ENCODE data around the gene PEG3. TPM values are rescaled to one million over a fixed set of nuclear protein-coding genes. Genes with fewer than 3 reads are reported as not detected.
"Not testable (repeated sequence)": the region's sequence is repeated elsewhere in the genome, so short reads cannot be mapped to it uniquely, and the experiment has no call there.

Gene PEG3
- total and polyA plus RNA-seq, 3 experiments from 2014 or later: not detected

- Histone ChIP-seq H3K9me3 (ENCODE audit: low read length) (peaks cover 5% of the 10 kb centered on the region), H3K27ac (ENCODE audit: low read depth, low read length) (no peak overlapping the region), H3K4me1 (ENCODE audit: insufficient read depth, low read length) (no peaks in the 10 kb centered on the region), H3K27me3 (ENCODE audit: insufficient read depth, low read length, poor library complexity, severe bottlenecking) (no peaks in the 10 kb centered on the region), H3K4me3 (ENCODE audit: low read length) (no peak overlapping the region), H3K36me3 (ENCODE audit: insufficient read depth, low read length) (no peaks in the 10 kb centered on the region)
- Mint-ChIP-seq H3K9me3 (peaks cover 17 to 68% (median 51%) of the 10 kb centered on the region in 5 donors), H3K27me3 (peaks cover 4 to 9% of the 10 kb centered on the region in 2 donors), H3K4me3 (no peak overlapping the region), H3K4me1 (no peaks in the 10 kb centered on the region), H3K27ac (no peak overlapping the region), H3K36me3 (peaks cover 0 to 8% (median 1%) of the 10 kb centered on the region in 3 donors)
- DNase-seq: no peak
- ChIA-PET POLR2A (no interaction called here), CTCF (no interaction called here)
Observed at GRCh38 chr19:56873493-56873892, 33.0 kb upstream of the PEG3 start.

- ChIA-PET CTCF (no interaction called here), POLR2A (no interaction called here)
- no peak overlapping the region for H3K4me3 Mint-ChIP-seq
- H3K9me3 ChIP-seq (ENCODE audit: low read length): peaks cover 5% of the 10 kb centered on the region
- peaks cover 0 to 2% (median 0%) of the 10 kb centered on the region in 3 donors for H3K36me3 Mint-ChIP-seq
- H3K36me3 ChIP-seq (ENCODE audit: insufficient read depth, low read length): no peaks in the 10 kb centered on the region
- no peaks in the 10 kb centered on the region for H3K4me1 ChIP-seq (ENCODE audit: insufficient read depth, low read length)
- DNase-seq: no peak
- no peak overlapping the region for H3K27ac ChIP-seq (ENCODE audit: low read depth, low read length)
- peaks cover 3 to 4% of the 10 kb centered on the region in 2 donors for H3K27me3 Mint-ChIP-seq
- H3K9me3 Mint-ChIP-seq: peaks cover 16 to 63% (median 47%) of the 10 kb centered on the region in 5 donors
- H3K27ac Mint-ChIP-seq: no peak overlapping the region
- no peaks in the 10 kb centered on the region for H3K27me3 ChIP-seq (ENCODE audit: insufficient read depth, low read length, poor library complexity, severe bottlenecking)
- no peak overlapping the region for H3K4me3 ChIP-seq (ENCODE audit: low read length)
- no peaks in the 10 kb centered on the region for H3K4me1 Mint-ChIP-seq
Observed at GRCh38 chr19:56869886-56870285, 29.4 kb upstream of the PEG3 start.

- peaks cover 6% of the 10 kb centered on the region for H3K9me3 ChIP-seq (ENCODE audit: low read length)
- Mint-ChIP-seq H3K4me3 (no peak overlapping the region), H3K27ac (no peak overlapping the region), H3K4me1 (no peaks in the 10 kb centered on the region), H3K9me3 (peaks cover 18 to 57% (median 40%) of the 10 kb centered on the region in 5 donors), H3K36me3 (no peaks in the 10 kb centered on the region), H3K27me3 (peaks cover 2 to 4% of the 10 kb centered on the region in 2 donors)
- H3K4me1 ChIP-seq (ENCODE audit: insufficient read depth, low read length): no peaks in the 10 kb centered on the region
- no peak for DNase-seq
- POLR2A ChIA-PET: no interaction called here
- CTCF ChIA-PET: no interaction called here
- H3K36me3 ChIP-seq (ENCODE audit: insufficient read depth, low read length): no peaks in the 10 kb centered on the region
- H3K4me3 ChIP-seq (ENCODE audit: low read length): no peak overlapping the region
- H3K27ac ChIP-seq (ENCODE audit: low read depth, low read length): no peak overlapping the region
- no peaks in the 10 kb centered on the region for H3K27me3 ChIP-seq (ENCODE audit: insufficient read depth, low read length, poor library complexity, severe bottlenecking)
Observed at GRCh38 chr19:56868446-56868845, 27.9 kb upstream of the PEG3 start.

- no peak overlapping the region for H3K27ac Mint-ChIP-seq
- no peak overlapping the region for H3K4me3 Mint-ChIP-seq
- Histone ChIP-seq H3K36me3 (ENCODE audit: insufficient read depth, low read length) (no peaks in the 10 kb centered on the region), H3K9me3 (ENCODE audit: low read length) (peaks cover 6% of the 10 kb centered on the region), H3K27me3 (ENCODE audit: insufficient read depth, low read length, poor library complexity, severe bottlenecking) (no peaks in the 10 kb centered on the region), H3K27ac (ENCODE audit: low read depth, low read length) (no peak overlapping the region), H3K4me1 (ENCODE audit: insufficient read depth, low read length) (no peaks in the 10 kb centered on the region), H3K4me3 (ENCODE audit: low read length) (no peak overlapping the region)
- CTCF ChIA-PET: no interaction called here
- H3K27me3 Mint-ChIP-seq: peaks cover 2 to 4% of the 10 kb centered on the region in 2 donors
- no peak for DNase-seq
- H3K9me3 Mint-ChIP-seq: peaks cover 14 to 48% (median 38%) of the 10 kb centered on the region in 5 donors
- H3K4me1 Mint-ChIP-seq: no peaks in the 10 kb centered on the region
- no peaks in the 10 kb centered on the region for H3K36me3 Mint-ChIP-seq
- POLR2A ChIA-PET: no interaction called here
Observed at GRCh38 chr19:56866538-56866937, 26.0 kb upstream of the PEG3 start.

- no peaks in the 10 kb centered on the region for H3K27me3 ChIP-seq (ENCODE audit: insufficient read depth, low read length, poor library complexity, severe bottlenecking)
- no peak overlapping the region for H3K4me3 Mint-ChIP-seq
- no peaks in the 10 kb centered on the region for H3K4me1 Mint-ChIP-seq
- H3K9me3 Mint-ChIP-seq: peaks cover 13 to 41% (median 31%) of the 10 kb centered on the region in 5 donors
- DNase-seq: no peak
- H3K27ac Mint-ChIP-seq: no peak overlapping the region
- H3K36me3 ChIP-seq (ENCODE audit: insufficient read depth, low read length): no peaks in the 10 kb centered on the region
- H3K27ac ChIP-seq (ENCODE audit: low read depth, low read length): no peak overlapping the region
- no peaks in the 10 kb centered on the region for H3K4me1 ChIP-seq (ENCODE audit: insufficient read depth, low read length)
- H3K9me3 ChIP-seq (ENCODE audit: low read length): peaks cover 8% of the 10 kb centered on the region
- H3K4me3 ChIP-seq (ENCODE audit: low read length): no peak overlapping the region
- H3K27me3 Mint-ChIP-seq: no peaks in the 10 kb centered on the region
- peaks cover 0 to 5% (median 2%) of the 10 kb centered on the region in 3 donors for H3K36me3 Mint-ChIP-seq
- ChIA-PET CTCF (no interaction called here), POLR2A (no interaction called here)
Observed at GRCh38 chr19:56864443-56865125, 24.1 kb upstream of the PEG3 start.

GRCh38 chr19:56862741-56863140, 22.2 kb upstream of the PEG3 start:
- Histone ChIP-seq H3K27ac (ENCODE audit: low read depth, low read length) (no peak overlapping the region), H3K9me3 (ENCODE audit: low read length) (peaks cover 9% of the 10 kb centered on the region), H3K27me3 (ENCODE audit: insufficient read depth, low read length, poor library complexity, severe bottlenecking) (no peaks in the 10 kb centered on the region), H3K4me3 (ENCODE audit: low read length) (no peak overlapping the region), H3K4me1 (ENCODE audit: insufficient read depth, low read length) (no peaks in the 10 kb centered on the region), H3K36me3 (ENCODE audit: insufficient read depth, low read length) (no peaks in the 10 kb centered on the region)
- Mint-ChIP-seq H3K4me1 (no peaks in the 10 kb centered on the region), H3K4me3 (no peak overlapping the region), H3K27ac (no peak overlapping the region), H3K36me3 (peaks cover 0 to 5% (median 2%) of the 10 kb centered on the region in 3 donors), H3K9me3 (peaks cover 13 to 37% (median 31%) of the 10 kb centered on the region in 5 donors), H3K27me3 (no peaks in the 10 kb centered on the region)
- ChIA-PET POLR2A (no interaction called here), CTCF (no interaction called here)
- no peak for DNase-seq

GRCh38 chr19:56860409-56860808, 19.9 kb upstream of the PEG3 start:
- H3K36me3 Mint-ChIP-seq; H3K4me3 ChIP-seq (ENCODE audit: low read length); DNase-seq; POLR2A ChIA-PET; H3K27me3 Mint-ChIP-seq; H3K27me3 ChIP-seq (ENCODE audit: insufficient read depth, low read length, poor library complexity, severe bottlenecking); H3K36me3 ChIP-seq (ENCODE audit: insufficient read depth, low read length); H3K27ac Mint-ChIP-seq; H3K4me3 Mint-ChIP-seq; H3K4me1 Mint-ChIP-seq; CTCF ChIA-PET; H3K27ac ChIP-seq (ENCODE audit: low read depth, low read length); H3K4me1 ChIP-seq (ENCODE audit: insufficient read depth, low read length); H3K9me3 ChIP-seq (ENCODE audit: low read length): not testable (repeated sequence)
- peaks cover 9 to 33% (median 26%) of the 10 kb centered on the region in 5 donors for H3K9me3 Mint-ChIP-seq

- peaks cover 4% of the 10 kb centered on the region for H3K9me3 ChIP-seq (ENCODE audit: low read length)
- Mint-ChIP-seq H3K9me3 (peaks cover 5 to 35% (median 20%) of the 10 kb centered on the region in 5 donors), H3K27me3 (peaks cover 0 to 3% of the 10 kb centered on the region in 2 donors), H3K4me3 (no peak overlapping the region), H3K27ac (no peak overlapping the region), H3K36me3 (peaks cover 0 to 5% (median 2%) of the 10 kb centered on the region in 3 donors), H3K4me1 (no peaks in the 10 kb centered on the region)
- H3K27me3 ChIP-seq (ENCODE audit: insufficient read depth, low read length, poor library complexity, severe bottlenecking): no peaks in the 10 kb centered on the region
- POLR2A ChIA-PET: no interaction called here
- H3K36me3 ChIP-seq (ENCODE audit: insufficient read depth, low read length): no peaks in the 10 kb centered on the region
- H3K4me3 ChIP-seq (ENCODE audit: low read length): no peak overlapping the region
- DNase-seq: no peak
- no peak overlapping the region for H3K27ac ChIP-seq (ENCODE audit: low read depth, low read length)
- CTCF ChIA-PET: no interaction called here
- no peaks in the 10 kb centered on the region for H3K4me1 ChIP-seq (ENCODE audit: insufficient read depth, low read length)
Observed at GRCh38 chr19:56858026-56858425, 17.5 kb upstream of the PEG3 start.

All from CD8-positive, alpha-beta memory T cell (primary cell).